BJ (cell line): ENCODE results near the gene HIPK3. TPM values are rescaled to one million over a fixed set of nuclear protein-coding genes. Genes with fewer than 3 reads are reported as not detected.

ENCODE experiments used
- CTCF ChIA-PET: fragments of 350-600 bp; formaldehyde crosslinking; extraction: SDS; loops from one replicate; lab custom pipeline; 2021; ENCODE audit warnings: antibody characterized with exemption, inconsistent platforms; lab: Yijun Ruan, JAX
- POLR2A ChIA-PET: fragments of 300-600 bp; sonication (Branson Sonifier 250); formaldehyde crosslinking; extraction: SDS; loops from one replicate; lab custom pipeline; 2021; ENCODE audit warnings: antibody characterized with exemption; lab: Charles Lee
- DNase-seq: peaks from one replicate; pipeline ENCODE4 v3.0.0-alpha.2; 2011; ENCODE audit warnings: low read depth
- H3K27me3 ChIP-seq: 2 replicates; pipeline ENCODE4 v1.6.0; 2011; ENCODE audit warnings: low read length; ENCODE audit not compliant: control insufficient read depth, insufficient read depth
- H3K36me3 ChIP-seq: 2 replicates; pipeline ENCODE4 v1.5.1; 2011; ENCODE audit warnings: low read length; ENCODE audit not compliant: control insufficient read depth, insufficient read depth
- H3K4me3 ChIP-seq: 2 replicates; pipeline ENCODE4 v1.5.1; 2011; ENCODE audit warnings: low read depth, mild to moderate bottlenecking, control low read depth, low read length
- polyA plus RNA-seq: library from polyadenylated mRNA; depleted of rRNA; stranded (reverse); fragments of >200 nt; gene quantifications from 2 replicates; pipeline ENCODE4 v1.2.3, GENCODE V29; 2011
- TF ChIP-seq, protein P1 (sequence below): IDR thresholded peaks from 2 replicates; pipeline ENCODE4 v1.5.1; 2011; ENCODE audit warnings: low read depth, mild to moderate bottlenecking, control low read depth, inconsistent platforms, low read length, moderate library complexity; ENCODE audit not compliant: insufficient read depth

The HIPK3 gene
- polyA plus RNA-seq, 1 experiment, result 18.9 TPM

DNA sequence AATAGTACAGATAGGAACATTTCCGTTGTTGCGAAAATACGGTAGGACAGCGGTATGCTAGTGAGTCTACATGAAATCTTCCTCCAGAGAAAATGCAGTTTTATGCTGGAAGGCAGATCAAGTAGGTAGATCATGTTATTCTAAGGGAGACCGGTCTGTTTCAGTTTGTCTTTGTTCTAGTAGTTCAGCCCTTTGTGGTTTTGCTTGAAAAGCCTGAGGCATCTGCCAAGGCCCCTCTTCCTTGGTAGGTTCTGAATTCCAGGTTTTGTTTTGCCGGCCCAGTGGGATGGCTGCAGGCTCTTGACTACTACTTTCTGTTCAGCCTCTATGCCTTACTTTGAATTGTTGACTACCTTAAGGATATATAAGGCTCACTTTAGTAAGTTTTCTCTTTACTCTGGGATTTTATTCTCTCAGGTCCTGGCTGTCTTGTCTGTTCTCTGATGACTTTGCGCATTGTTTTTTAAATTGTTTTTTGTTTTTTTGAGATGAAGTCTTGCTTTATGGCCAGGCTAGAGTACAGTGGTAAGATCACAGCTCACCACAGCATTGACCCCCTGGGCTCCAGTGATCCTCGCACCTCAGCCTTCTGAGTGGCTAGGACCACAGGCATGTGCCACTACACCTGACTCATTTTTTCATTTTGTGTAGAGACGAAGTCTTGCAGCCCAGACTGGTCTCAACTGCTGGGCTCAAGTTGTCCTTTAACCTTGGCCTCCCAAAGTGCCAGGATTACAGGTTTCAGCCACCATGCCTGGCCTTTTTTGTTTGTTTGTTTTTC lies 53.7 kb downstream of the HIPK3 start:
- no peak overlapping the region for H3K4me3 ChIP-seq
- no peak for DNase-seq
- no peaks in the 10 kb centered on the region; the same call in none of the 2 replicates for H3K36me3 ChIP-seq
- no peaks in the 10 kb centered on the region for H3K27me3 ChIP-seq
- TF ChIP-seq, protein P1, sequence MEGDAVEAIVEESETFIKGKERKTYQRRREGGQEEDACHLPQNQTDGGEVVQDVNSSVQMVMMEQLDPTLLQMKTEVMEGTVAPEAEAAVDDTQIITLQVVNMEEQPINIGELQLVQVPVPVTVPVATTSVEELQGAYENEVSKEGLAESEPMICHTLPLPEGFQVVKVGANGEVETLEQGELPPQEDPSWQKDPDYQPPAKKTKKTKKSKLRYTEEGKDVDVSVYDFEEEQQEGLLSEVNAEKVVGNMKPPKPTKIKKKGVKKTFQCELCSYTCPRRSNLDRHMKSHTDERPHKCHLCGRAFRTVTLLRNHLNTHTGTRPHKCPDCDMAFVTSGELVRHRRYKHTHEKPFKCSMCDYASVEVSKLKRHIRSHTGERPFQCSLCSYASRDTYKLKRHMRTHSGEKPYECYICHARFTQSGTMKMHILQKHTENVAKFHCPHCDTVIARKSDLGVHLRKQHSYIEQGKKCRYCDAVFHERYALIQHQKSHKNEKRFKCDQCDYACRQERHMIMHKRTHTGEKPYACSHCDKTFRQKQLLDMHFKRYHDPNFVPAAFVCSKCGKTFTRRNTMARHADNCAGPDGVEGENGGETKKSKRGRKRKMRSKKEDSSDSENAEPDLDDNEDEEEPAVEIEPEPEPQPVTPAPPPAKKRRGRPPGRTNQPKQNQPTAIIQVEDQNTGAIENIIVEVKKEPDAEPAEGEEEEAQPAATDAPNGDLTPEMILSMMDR, result no peak
- ChIA-PET CTCF (no interaction called here), POLR2A (no interaction called here)

DNA sequence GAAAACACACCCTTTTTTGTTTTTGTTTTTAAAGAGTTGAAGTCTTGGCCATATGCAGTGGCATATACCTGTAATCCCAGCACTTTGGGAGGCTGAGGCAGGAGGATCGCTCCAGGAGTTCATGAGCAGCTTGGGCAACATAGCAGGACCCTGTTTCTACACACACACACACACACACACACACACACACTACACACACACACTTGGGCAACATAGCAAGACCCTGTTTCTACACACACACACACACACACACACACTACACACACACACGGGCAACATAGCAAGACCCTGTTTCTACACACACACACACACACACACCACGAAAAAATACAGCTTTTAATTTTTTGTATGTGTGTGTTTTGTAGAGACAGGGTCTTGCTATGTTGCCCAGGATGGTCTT lies 54.5 kb downstream of the HIPK3 start:
- TF ChIP-seq, protein P1, result no peak
- CTCF ChIA-PET, result no interaction called here
- H3K36me3 ChIP-seq, result no peaks in the 10 kb centered on the region; the same call in none of the 2 replicates
- no peak for DNase-seq
- no peak overlapping the region for H3K4me3 ChIP-seq
- POLR2A ChIA-PET, result no interaction called here
- no peaks in the 10 kb centered on the region for H3K27me3 ChIP-seq

DNA sequence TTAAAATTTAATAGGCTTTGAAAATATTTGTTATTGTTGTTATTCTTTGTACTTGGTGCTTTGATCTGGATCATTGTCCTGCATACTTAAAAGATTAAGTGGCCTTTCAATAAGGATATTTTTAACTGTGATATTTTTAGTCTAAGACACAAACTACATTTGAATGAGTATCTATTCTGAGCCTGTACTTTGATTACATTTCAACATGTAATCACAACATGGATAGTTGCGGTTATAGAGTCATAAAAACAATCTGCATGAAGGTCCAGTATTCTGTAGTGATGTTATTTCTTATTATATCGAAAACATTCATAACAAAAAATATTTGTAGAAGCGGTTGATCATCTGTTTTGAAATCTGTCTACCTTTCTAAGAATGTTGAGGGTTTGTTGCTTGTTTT lies 58.6 kb downstream of the HIPK3 start:
- TF ChIP-seq, protein P1, result no peak
- ChIA-PET CTCF (no interaction called here), POLR2A (no interaction called here)
- Histone ChIP-seq H3K36me3 (no peaks in the 10 kb centered on the region; the same call in 1 of the 2 replicates), H3K4me3 (no peak overlapping the region), H3K27me3 (no peaks in the 10 kb centered on the region)
- no peak for DNase-seq

DNA sequence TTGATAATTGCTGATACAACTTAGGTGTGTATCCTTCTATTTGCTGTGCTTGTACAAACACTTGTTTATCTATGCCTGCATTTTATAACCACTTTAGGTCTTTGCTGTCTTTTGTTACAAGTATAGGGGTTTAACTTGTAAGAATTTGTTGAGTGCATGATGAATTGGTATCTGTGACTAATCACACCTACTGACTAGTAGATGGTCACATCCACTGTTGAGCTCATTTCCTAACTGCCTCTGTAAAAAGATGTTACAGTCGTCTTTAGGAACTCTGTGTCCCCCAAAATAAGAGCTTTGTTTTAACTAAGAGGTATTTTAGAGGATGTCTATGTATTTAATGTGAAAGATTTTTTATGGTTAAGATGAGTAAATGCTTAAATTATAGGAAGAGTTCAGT lies 60.5 kb downstream of the HIPK3 start:
- ChIA-PET POLR2A (no interaction called here), CTCF (no interaction called here)
- TF ChIP-seq, protein P1, result no peak
- Histone ChIP-seq H3K27me3 (no peaks in the 10 kb centered on the region), H3K36me3 (no peaks in the 10 kb centered on the region), H3K4me3 (no peak overlapping the region)
- no peak for DNase-seq

DNA sequence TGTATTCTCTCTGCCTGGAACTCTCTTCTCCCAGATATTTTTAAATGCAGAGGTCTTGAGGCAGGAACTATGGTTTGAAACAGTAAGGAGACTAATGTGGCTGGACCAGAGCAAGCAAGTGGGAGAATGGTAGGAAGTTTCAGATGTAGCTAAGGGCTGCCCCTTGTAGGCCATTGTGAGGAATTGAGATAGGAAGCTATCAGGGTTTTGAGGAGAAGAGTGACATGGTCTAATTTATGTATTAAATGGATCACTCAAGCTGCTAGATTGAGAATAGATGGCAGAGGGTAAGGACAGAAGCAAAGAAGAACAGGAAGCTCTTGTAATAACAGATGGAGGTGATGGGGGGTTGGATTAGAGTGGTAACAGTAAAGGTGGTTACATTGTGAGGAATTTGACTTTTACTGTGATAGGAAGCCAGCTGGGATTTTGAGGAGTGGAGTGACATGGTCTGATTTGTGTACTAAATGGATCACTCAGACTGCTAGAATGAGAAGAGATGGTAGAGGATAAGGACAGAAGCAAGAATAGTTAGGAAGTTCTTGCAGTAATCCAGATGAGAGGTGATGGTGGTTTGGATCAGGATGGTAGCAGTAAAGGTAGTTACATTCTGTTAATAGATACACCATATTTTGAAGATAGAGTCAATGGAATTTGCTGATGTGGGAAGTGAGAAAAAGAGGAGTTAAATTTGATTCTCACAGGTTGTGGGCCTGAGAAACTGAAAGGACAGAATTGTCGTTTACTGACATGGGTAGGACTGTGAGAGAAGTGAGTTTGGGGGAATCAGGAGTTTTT lies 63.0 kb downstream of the HIPK3 start:
- Histone ChIP-seq H3K4me3 (no peak overlapping the region), H3K27me3 (no peaks in the 10 kb centered on the region), H3K36me3 (no peaks in the 10 kb centered on the region)
- DNase-seq, result no peak
- TF ChIP-seq, protein P1, result no peak
- CTCF ChIA-PET, result no interaction called here
- POLR2A ChIA-PET, result interaction anchor here (0.5 kb wide), 1 partner anchor 10 kb away, joined by 5 read pairs; no protein-coding TSS in a partner anchor
